ENCODE results near the gene DCAF11.
A peak's percentile ranks its signal among the peaks of the same experiment; 100 is the strongest.

DCAF11 gene

GRCh38 chr14:24133735-24134134, 19.2 kb downstream of the DCAF11 start:
- Mint-ChIP-seq H3K27ac (no peak overlapping the region), H3K4me3 (no peak overlapping the region)

GRCh38 chr14:24135584-24135833, 20.9 kb downstream of the DCAF11 start:
- H3K27me3 Mint-ChIP-seq, result no peaks in the 10 kb centered on the region
- no peaks in the 10 kb centered on the region for H3K9me3 Mint-ChIP-seq
- peaks cover 25% of the 10 kb centered on the region for H3K36me3 Mint-ChIP-seq
- H3K4me1 Mint-ChIP-seq, result peaks cover 57% of the 10 kb centered on the region
- ATAC-seq, result peak; percentile 11
- H3K27ac Mint-ChIP-seq, result peak overlapping the region; percentile 82
- peak overlapping the region; percentile 86 for H3K4me3 Mint-ChIP-seq

More at GRCh38 chr14:24133735-24134134, 19.2 kb downstream of the DCAF11 start:
- Mint-ChIP-seq H3K27me3 (no peaks in the 10 kb centered on the region), H3K9me3 (no peaks in the 10 kb centered on the region), H3K36me3 (peaks cover 16% of the 10 kb centered on the region), H3K4me1 (peaks cover 43% of the 10 kb centered on the region)
- ATAC-seq, result no peak

- Mint-ChIP-seq H3K4me3 (peak within 1 kb of the TSS; percentile 86), H3K27me3 (no peaks in the 10 kb centered on the region), H3K27ac (peak within 1 kb of the TSS; percentile 82), H3K9me3 (no peaks in the 10 kb centered on the region), H3K4me1 (peaks cover 62% of the 10 kb centered on the region), H3K36me3 (peaks cover 25% of the 10 kb centered on the region)
- peak; percentile 97 for ATAC-seq
Measured at GRCh38 chr14:24135834-24136683, 21.5 kb downstream of the DCAF11 start, which contains the start of gene PSME1. Gene PSME1 (plus strand): TSS chr14:24136194. CDS start chr14:24136263, 69 bp downstream.

- H3K9me3 Mint-ChIP-seq, result no peaks in the 10 kb centered on the region
- no peaks in the 10 kb centered on the region for H3K27me3 Mint-ChIP-seq
- peaks cover 59% of the 10 kb centered on the region for H3K4me1 Mint-ChIP-seq
- peak overlapping the region; percentile 82 for H3K27ac Mint-ChIP-seq
- peaks cover 25% of the 10 kb centered on the region for H3K36me3 Mint-ChIP-seq
- peak overlapping the region; percentile 86 for H3K4me3 Mint-ChIP-seq
- no peak for ATAC-seq
Measured at GRCh38 chr14:24136684-24137528, 22.3 kb downstream of the DCAF11 start.

GRCh38 chr14:24137529-24138395, 23.2 kb downstream of the DCAF11 start:
- peak overlapping the region; percentile 82 for H3K27ac Mint-ChIP-seq
- H3K9me3 Mint-ChIP-seq, result no peaks in the 10 kb centered on the region
- no peak for ATAC-seq
- H3K36me3 Mint-ChIP-seq, result peaks cover 28% of the 10 kb centered on the region
- H3K27me3 Mint-ChIP-seq, result no peaks in the 10 kb centered on the region
- peaks cover 54% of the 10 kb centered on the region for H3K4me1 Mint-ChIP-seq
- no peak overlapping the region for H3K4me3 Mint-ChIP-seq

- H3K4me1 Mint-ChIP-seq, result peaks cover 54% of the 10 kb centered on the region
- no peaks in the 10 kb centered on the region for H3K27me3 Mint-ChIP-seq
- no peaks in the 10 kb centered on the region for H3K9me3 Mint-ChIP-seq
- peak overlapping the region; percentile 7 for H3K27ac Mint-ChIP-seq
- peaks cover 36% of the 10 kb centered on the region for H3K36me3 Mint-ChIP-seq
- peak overlapping the region; percentile 59 for H3K4me3 Mint-ChIP-seq
- no peak for ATAC-seq
Measured at GRCh38 chr14:24138396-24139271, 24.1 kb downstream of the DCAF11 start.

GRCh38 chr14:24139272-24139934, 24.8 kb downstream of the DCAF11 start:
- Mint-ChIP-seq H3K4me1 (peaks cover 60% of the 10 kb centered on the region), H3K27ac (peak overlapping the region; percentile 7), H3K9me3 (no peaks in the 10 kb centered on the region), H3K36me3 (peaks cover 42% of the 10 kb centered on the region), H3K4me3 (peak overlapping the region; percentile 59), H3K27me3 (no peaks in the 10 kb centered on the region)
- ATAC-seq, result no peak

GRCh38 chr14:24141097-24141880, 26.7 kb downstream of the DCAF11 start, which contains the start of gene EMC9:
Gene EMC9 (minus strand): TSS chr14:24141591. CDS start chr14:24141304, 287 bp downstream.
- Mint-ChIP-seq H3K36me3 (peaks cover 52% of the 10 kb centered on the region), H3K27me3 (no peaks in the 10 kb centered on the region), H3K4me1 (peaks cover 65% of the 10 kb centered on the region), H3K9me3 (no peaks in the 10 kb centered on the region), H3K4me3 (peak within 1 kb of the TSS; percentile 92), H3K27ac (peak within 1 kb of the TSS; percentile 82)
- peak; percentile 96 for ATAC-seq

- Mint-ChIP-seq H3K27ac (no peak overlapping the region), H3K4me1 (peaks cover 55% of the 10 kb centered on the region), H3K36me3 (peaks cover 38% of the 10 kb centered on the region), H3K27me3 (no peaks in the 10 kb centered on the region), H3K4me3 (no peak overlapping the region), H3K9me3 (no peaks in the 10 kb centered on the region)
- ATAC-seq, result no peak
Measured at GRCh38 chr14:24143511-24143910, 28.9 kb downstream of the DCAF11 start.

- no peak for ATAC-seq
- Mint-ChIP-seq H3K27ac (no peak overlapping the region), H3K4me3 (no peak overlapping the region), H3K27me3 (no peaks in the 10 kb centered on the region), H3K36me3 (peaks cover 32% of the 10 kb centered on the region), H3K9me3 (no peaks in the 10 kb centered on the region), H3K4me1 (peaks cover 56% of the 10 kb centered on the region)
Measured at GRCh38 chr14:24144451-24144850, 29.9 kb downstream of the DCAF11 start.

- Mint-ChIP-seq H3K36me3 (peaks cover 34% of the 10 kb centered on the region), H3K27ac (peak overlapping the region; percentile 83), H3K9me3 (no peaks in the 10 kb centered on the region), H3K27me3 (no peaks in the 10 kb centered on the region), H3K4me3 (peak overlapping the region; percentile 90), H3K4me1 (peaks cover 56% of the 10 kb centered on the region)
- no peak for ATAC-seq
Measured at GRCh38 chr14:24145219-24145618, 30.6 kb downstream of the DCAF11 start.

GRCh38 chr14:24145690-24146452, 31.3 kb downstream of the DCAF11 start:
- no peak for ATAC-seq
- Mint-ChIP-seq H3K4me1 (peaks cover 56% of the 10 kb centered on the region), H3K27me3 (no peaks in the 10 kb centered on the region), H3K36me3 (peaks cover 41% of the 10 kb centered on the region), H3K4me3 (peak overlapping the region; percentile 90), H3K27ac (peak overlapping the region; percentile 83), H3K9me3 (no peaks in the 10 kb centered on the region)
